ENCODE results near the gene ROBO2. TPM values are rescaled to one million over a fixed set of nuclear protein-coding genes. Genes with fewer than 3 reads are reported as not detected.

Gene ROBO2
- total and polyA plus RNA-seq, 12 donors = 0.04 to 3.5 (median 0.34) TPM; not detected in 3

GRCh38 chr3:77586216-77586615, 546.3 kb downstream of the ROBO2 start:
- no peaks in the 10 kb centered on the region for H3K27me3 ChIP-seq
- DNase-seq (no peak), ATAC-seq (no peak)
- H3K27ac ChIP-seq = no peak overlapping the region
- 90 to 92% methylated on average over 4 of the region's 4 CpGs for WGBS, 2 donors
- H3K36me3 ChIP-seq = no peaks in the 10 kb centered on the region
- intact Hi-C loops (cut with DNase I) = no loop called here
- H3K4me3 ChIP-seq = no peak overlapping the region
- no peaks in the 10 kb centered on the region for H3K4me1 ChIP-seq
- H3K9me3 ChIP-seq = peaks cover 0 to 7% (median 0%) of the 10 kb centered on the region in 11 donors
- TF ChIP-seq, protein P1, sequence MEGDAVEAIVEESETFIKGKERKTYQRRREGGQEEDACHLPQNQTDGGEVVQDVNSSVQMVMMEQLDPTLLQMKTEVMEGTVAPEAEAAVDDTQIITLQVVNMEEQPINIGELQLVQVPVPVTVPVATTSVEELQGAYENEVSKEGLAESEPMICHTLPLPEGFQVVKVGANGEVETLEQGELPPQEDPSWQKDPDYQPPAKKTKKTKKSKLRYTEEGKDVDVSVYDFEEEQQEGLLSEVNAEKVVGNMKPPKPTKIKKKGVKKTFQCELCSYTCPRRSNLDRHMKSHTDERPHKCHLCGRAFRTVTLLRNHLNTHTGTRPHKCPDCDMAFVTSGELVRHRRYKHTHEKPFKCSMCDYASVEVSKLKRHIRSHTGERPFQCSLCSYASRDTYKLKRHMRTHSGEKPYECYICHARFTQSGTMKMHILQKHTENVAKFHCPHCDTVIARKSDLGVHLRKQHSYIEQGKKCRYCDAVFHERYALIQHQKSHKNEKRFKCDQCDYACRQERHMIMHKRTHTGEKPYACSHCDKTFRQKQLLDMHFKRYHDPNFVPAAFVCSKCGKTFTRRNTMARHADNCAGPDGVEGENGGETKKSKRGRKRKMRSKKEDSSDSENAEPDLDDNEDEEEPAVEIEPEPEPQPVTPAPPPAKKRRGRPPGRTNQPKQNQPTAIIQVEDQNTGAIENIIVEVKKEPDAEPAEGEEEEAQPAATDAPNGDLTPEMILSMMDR (IDR thresholded peaks at IDR 0.05) = no peak

DNA sequence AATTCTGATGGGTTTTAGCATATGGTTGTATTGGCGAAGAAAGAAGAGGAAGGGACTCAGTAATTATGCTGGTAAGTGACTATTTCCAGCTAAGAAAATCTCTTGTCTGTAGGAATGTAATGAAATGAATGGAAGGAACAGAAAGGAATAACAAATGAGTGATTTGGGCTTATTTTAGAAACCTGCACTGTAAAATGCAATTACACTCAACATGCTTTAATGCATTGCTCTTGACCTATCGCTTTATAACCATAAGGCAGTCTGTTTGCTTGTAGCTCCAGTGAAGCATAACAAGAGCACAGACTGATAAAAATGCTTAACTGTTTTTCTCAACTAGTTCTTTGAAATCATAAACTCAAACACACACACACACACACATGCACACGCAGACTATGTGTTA, 549.0 kb downstream of the ROBO2 start:
- intact Hi-C loops (cut with DNase I) = no loop called here

GRCh38 chr3:77590191-77590590, 550.3 kb downstream of the ROBO2 start:
- Histone ChIP-seq H3K27ac (no peak overlapping the region), H3K4me1 (no peaks in the 10 kb centered on the region), H3K4me3 (no peak overlapping the region), H3K36me3 (no peaks in the 10 kb centered on the region), H3K9me3 (peaks cover 0 to 7% (median 0%) of the 10 kb centered on the region in 11 donors), H3K27me3 (no peaks in the 10 kb centered on the region)
- intact Hi-C loops (cut with DNase I) = no loop called here
- ATAC-seq = no peak
- DNase-seq = no peak
- 92 to 95% methylated on average over 3 of the region's 3 CpGs for WGBS, 2 donors
- TF ChIP-seq, protein P1 (IDR thresholded peaks at IDR 0.05) = no peak

More for the DNA sequence above, 549.0 kb downstream of the ROBO2 start:
- H3K27me3 ChIP-seq = no peaks in the 10 kb centered on the region
- no peaks in the 10 kb centered on the region for H3K4me1 ChIP-seq
- 91 to 93% methylated on average over 3 of the region's 3 CpGs for WGBS, 2 donors
- peaks cover 0 to 7% (median 0%) of the 10 kb centered on the region in 11 donors for H3K9me3 ChIP-seq
- DNase-seq = no peak
- no peak overlapping the region for H3K27ac ChIP-seq
- H3K36me3 ChIP-seq = no peaks in the 10 kb centered on the region
- no peak for ATAC-seq
- no peak overlapping the region for H3K4me3 ChIP-seq
- TF ChIP-seq, protein P1 (IDR thresholded peaks at IDR 0.05) = no peak

GRCh38 chr3:77595371-77595870, 555.5 kb downstream of the ROBO2 start:
- Histone ChIP-seq H3K36me3 (no peaks in the 10 kb centered on the region), H3K27ac (no peak overlapping the region), H3K27me3 (no peaks in the 10 kb centered on the region), H3K9me3 (peaks cover 0 to 9% (median 0%) of the 10 kb centered on the region in 11 donors), H3K4me3 (no peak overlapping the region), H3K4me1 (no peaks in the 10 kb centered on the region)
- intact Hi-C loops (cut with DNase I) = no loop called here
- WGBS, 2 donors = 92 to 94% methylated on average over 2 of the region's 2 CpGs
- TF ChIP-seq, protein P1 (IDR thresholded peaks at IDR 0.05) = no peak
- ATAC-seq = no peak
- DNase-seq = no peak
